Vagina (tissue), 2 donors: ENCODE measurements around the gene CORIN.

Source experiments
- POLR2A ChIP-seq, 2 donors: fragments of 450-650 bp; IDR thresholded peaks; one replicate each; pipeline ENCODE4 v1.6.1; 2017; ENCODE audit warnings: antibody characterized with exemption in 2 of 2, mild to moderate bottlenecking in 2 of 2, moderate library complexity in 2 of 2
- POLR2AphosphoS5 ChIP-seq, 2 donors: sonication (generic); formaldehyde crosslinking; IDR thresholded peaks; one replicate each; pipeline ENCODE4 v1.9.0; 2017; ENCODE audit warnings: antibody characterized with exemption in 2 of 2, mild to moderate bottlenecking in 2 of 2, low read depth in 1 of 2; ENCODE audit not compliant: insufficient read depth in 1 of 2
- TF ChIP-seq, protein P1 (sequence below), 3 experiments: fragments of 450-650 bp in 2 of 3; fragments of 200-600 bp in 1 of 3; sonication (generic) in 1 of 3; IDR thresholded peaks; one replicate each; pipeline ENCODE4 v1.5.1; 2017 to 2019; ENCODE audit warnings: antibody characterized with exemption in 3 of 3, mild to moderate bottlenecking in 2 of 3, moderate library complexity in 2 of 3

DNA sequence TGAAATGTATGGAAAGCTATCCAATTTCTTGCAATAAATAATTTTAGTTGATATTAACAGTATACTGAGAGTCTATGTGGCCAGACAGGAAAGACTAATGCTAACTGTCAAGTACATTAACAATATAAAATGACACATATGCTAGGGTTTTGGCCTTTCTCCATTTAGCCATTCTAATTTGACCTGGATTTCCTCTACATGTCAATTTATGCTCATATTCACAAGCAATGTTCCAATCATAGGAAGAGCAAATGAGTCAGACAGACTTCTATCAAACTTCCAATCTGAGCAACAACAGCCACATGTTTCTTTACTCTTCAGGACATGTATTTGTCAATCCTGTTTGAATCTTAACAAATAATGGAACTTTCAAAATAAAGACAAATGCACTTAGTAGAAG is 53.6 kb downstream of the CORIN start:
- TF ChIP-seq, protein P1, sequence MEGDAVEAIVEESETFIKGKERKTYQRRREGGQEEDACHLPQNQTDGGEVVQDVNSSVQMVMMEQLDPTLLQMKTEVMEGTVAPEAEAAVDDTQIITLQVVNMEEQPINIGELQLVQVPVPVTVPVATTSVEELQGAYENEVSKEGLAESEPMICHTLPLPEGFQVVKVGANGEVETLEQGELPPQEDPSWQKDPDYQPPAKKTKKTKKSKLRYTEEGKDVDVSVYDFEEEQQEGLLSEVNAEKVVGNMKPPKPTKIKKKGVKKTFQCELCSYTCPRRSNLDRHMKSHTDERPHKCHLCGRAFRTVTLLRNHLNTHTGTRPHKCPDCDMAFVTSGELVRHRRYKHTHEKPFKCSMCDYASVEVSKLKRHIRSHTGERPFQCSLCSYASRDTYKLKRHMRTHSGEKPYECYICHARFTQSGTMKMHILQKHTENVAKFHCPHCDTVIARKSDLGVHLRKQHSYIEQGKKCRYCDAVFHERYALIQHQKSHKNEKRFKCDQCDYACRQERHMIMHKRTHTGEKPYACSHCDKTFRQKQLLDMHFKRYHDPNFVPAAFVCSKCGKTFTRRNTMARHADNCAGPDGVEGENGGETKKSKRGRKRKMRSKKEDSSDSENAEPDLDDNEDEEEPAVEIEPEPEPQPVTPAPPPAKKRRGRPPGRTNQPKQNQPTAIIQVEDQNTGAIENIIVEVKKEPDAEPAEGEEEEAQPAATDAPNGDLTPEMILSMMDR (IDR thresholded peaks at IDR 0.05), result no peak
- TF ChIP-seq POLR2A (IDR thresholded peaks at IDR 0.05) (no peak), POLR2AphosphoS5 (IDR thresholded peaks at IDR 0.05; ENCODE audit: insufficient read depth in 1 of 2, low read depth in 1 of 2) (no peak)
